Stimulated activated CD8-positive, alpha-beta memory T cell treated with anti-CD3 and anti-CD28 coated beads, Interleukin-12 subunit alpha, Interleukin-12 subunit beta, amount 100 ng/mL, for 1 hour (primary cell): Measurements from ENCODE around the gene NLK.
A peak's percentile ranks its signal among the peaks of the same experiment; 100 is the strongest.

Experiments
- DNase-seq: peaks from one replicate; pipeline ENCODE4 v3.0.0-alpha.2; 2020; ENCODE audit warnings: low read depth

The NLK gene

GRCh38 chr17:28040406-28040805 lies 2.1 kb upstream of the NLK start:
- DNase-seq, result no peak

DNA sequence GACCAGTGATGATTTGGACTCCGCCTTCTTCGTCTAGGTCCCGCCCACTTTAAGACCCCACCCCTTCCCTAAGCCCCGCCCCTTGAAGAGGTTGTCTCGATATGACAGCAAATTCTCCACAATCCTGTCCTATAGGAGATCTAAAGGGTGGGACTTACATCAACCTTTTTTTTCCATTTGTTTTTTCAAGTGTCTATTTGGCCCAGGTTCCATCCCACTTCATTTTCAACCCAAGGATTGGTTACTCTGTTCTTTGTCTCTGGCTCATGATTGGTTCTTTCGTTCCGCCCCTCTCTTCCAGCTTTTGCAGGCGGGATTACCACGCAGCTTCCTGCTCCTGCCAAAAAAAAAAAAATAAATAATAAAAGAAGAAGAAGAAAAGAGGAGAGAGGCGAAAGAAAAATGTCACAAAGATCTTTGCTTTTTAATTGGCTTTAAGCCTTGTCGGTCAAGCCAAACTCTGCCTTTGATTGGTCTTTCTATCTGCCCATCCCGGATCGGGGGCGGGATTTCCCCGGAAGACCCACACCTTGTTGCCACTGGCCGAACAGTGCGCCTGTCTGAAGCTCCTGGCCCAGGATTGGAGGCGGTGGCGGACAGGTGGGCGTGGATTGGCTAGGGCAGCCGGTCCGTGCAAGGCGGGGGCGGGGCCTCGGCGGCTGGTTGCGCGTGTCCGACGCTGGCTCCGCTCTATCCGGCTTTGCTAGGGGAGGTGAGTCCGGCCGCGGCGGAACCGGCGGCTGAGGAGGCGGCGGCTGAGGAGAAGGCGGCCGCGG lies 1.2 kb upstream of the NLK start:
- peak; percentile 98 for DNase-seq

- no peak for DNase-seq
These were observed 427 bp upstream of the NLK start for GRCh38 chr17:28041844-28042656.

- no peak for DNase-seq
These were observed 329 bp downstream of the NLK start for GRCh38 chr17:28042721-28043291.

DNA sequence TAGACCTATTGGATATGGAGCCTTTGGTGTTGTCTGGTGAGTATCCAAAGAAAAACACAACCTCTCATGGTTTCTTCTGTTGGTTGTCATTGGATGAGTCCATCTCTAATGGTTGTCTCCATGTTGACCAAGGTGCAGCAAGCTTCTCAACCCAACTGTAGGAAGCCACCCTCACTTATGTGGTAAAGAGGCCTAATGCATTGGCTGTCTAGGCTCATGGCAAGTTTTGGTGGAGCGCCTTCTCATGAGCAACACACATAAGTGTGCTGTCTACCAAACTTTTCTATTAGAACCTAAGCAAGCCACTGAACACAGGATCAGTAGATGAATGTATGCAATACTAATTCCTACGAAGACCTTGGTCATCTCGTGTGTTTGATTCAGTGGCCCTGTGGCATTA lies 819 bp downstream of the NLK start:
- no peak for DNase-seq

DNA sequence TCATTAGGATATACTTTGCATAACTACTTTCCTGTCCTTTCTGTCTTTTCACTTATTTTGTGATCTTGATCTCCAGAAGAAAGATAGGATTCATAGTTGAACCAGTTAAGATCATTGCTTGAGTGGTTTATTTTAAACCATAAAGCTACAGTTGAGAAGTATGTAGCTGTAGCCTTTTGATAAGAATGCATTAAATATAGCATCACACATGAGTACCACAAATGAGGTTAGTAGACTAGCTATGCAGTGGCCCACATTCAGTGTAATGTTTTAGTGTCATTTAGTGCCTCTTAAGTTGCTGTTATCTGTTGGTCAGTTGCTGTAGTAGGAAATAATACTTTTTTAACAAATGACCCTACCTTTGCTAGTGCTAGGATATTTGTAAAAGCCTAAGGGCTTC lies 1.3 kb downstream of the NLK start:
- DNase-seq, result no peak

- DNase-seq, result no peak
These were observed 2.8 kb downstream of the NLK start for GRCh38 chr17:28045304-28045703.

DNA sequence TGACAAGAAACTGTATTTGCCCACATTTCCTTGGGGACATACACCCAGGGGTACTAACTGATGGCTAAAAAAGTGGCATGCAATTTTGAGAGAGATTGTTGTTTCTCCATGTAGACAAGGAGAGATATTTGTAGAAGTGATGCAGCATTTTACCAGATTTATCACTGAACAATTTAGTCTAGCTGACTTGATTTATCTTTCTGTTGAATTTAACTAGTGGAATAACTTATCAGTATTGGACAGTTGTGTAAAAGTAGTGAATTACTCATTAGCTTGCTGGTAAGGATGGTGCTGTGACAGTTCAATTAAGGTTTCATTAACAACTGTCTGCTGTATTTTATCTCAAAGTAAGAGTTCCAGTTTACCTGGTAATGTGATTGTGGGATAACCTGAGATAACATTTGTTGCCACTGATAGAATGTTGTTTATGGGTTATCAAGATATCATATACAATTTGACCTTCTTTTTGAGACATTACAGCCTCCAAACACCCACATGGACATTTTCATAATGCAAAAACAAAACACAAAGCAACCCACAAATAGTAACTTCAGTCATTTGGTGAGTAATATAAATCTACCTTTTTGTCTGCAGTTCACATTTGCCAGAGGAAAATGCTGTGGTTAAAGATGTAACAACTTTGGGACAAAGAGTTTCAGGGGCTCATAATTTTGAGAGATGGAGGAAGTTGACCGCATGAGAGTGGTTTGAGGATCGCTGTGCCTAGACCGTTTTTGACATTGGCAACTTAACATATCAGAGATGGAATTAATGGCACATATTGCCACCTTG lies 3.8 kb downstream of the NLK start:
- DNase-seq, result no peak

DNA sequence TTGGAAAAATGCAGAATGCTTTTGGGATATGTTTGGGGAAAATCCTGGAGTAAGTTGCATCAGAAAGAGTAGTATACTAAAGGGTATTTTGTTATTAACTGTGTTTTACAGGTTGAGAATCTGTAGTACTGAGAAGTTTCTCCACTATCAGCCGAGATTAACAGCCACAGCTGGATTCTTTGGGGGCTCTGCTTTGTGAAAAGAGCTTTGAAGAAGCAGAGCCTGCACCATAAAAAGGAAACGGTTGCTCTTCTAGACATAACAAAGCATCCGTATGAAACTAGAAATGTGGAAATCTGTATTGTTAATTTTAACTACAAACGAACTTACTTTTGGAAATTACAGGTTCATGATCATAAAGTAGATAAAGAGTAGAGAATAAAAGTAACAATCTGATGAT lies 5.3 kb downstream of the NLK start:
- DNase-seq, result no peak

DNA sequence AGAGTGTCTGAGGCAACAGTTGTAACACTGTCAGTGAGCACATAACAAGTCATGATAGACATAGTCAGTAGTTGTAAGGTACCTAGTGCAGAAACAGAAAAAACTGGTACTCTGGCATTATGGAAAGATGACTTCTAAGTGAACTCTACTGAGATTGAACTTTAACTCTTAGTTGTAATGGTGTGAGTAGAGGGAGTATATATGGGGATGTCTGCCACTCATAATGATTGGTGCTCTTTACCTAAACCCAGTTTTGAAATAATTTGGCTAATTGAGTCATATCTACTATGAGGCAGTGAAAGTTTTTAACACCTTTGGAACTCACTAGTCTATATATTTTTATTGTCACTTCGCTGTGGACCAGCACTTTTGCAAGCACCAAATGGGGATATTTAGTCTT lies 6.6 kb downstream of the NLK start:
- DNase-seq, result no peak

GRCh38 chr17:28053044-28053670 lies 10.7 kb downstream of the NLK start:
- no peak for DNase-seq

- DNase-seq, result no peak
These were observed 11.2 kb downstream of the NLK start for GRCh38 chr17:28053725-28054124.

DNA sequence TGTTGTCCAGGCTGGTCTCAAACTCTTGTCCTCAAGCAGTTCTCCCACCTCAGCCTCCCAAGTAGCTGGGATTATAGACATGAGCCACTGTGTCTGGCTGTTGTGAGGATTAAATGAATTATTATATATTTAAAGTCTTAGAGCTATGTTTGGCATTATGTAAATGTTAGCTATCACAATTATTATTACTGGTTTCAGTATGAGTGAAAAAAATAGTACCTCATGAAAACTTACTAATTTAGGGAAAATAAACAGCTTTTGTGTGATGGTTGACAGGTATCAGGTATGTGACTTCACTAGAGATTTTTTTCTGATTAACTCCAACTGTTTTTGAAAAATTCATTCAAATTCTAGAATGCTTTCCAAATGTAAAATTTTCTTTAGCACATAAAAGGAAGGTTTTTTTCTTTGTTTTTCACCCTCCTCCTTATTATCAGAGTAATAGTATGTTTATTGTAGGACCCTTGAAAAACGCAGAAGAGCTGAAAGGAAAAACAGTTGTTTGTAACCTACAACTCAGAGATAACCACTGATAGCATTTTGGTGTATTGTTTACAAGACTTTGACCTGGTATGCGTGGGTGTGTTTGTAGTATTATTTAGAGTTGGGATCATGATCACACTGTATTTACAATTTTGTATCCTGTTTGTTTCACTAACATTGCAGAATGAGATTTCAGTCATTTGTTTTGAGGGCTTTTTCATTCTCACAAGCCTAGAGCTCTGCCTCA lies 13.2 kb downstream of the NLK start:
- no peak for DNase-seq

DNA sequence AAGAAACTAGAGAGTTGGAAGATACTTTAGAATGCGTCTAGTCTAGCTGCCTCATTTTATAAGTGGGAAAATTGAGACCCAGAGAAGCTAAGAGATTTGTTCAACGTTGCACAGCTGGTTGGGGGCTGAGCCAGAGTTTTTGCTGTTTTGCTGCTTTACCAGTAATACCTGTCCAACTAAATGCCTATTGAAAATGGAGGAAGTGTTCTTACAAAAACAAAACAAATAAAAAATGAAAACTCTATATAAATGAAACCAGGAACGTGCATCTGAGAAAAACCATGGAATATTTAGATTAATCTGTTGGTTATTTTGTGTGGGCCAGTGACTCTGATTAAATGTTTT lies 13.8 kb downstream of the NLK start:
- DNase-seq, result no peak

- DNase-seq, result no peak
These were observed 15.3 kb downstream of the NLK start for GRCh38 chr17:28057731-28058246.

DNA sequence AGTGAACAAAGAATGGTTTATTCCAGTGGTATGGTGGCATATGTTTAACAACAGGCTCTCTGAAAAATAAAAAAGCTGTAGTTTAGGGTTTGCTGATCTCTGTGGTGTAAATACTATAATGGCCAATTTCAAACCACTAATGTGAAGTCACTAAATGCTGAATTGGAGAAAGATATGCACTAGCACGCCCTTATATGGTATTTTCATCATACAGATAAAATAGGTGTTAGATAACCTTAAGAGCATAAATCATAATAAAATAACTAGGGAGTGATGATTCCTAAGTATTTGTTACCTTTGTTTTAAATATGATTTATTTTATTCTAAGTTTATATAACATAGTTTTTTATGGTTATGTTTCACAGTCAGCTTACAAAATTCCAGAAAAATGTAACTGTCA lies 17.2 kb downstream of the NLK start:
- no peak for DNase-seq

DNA sequence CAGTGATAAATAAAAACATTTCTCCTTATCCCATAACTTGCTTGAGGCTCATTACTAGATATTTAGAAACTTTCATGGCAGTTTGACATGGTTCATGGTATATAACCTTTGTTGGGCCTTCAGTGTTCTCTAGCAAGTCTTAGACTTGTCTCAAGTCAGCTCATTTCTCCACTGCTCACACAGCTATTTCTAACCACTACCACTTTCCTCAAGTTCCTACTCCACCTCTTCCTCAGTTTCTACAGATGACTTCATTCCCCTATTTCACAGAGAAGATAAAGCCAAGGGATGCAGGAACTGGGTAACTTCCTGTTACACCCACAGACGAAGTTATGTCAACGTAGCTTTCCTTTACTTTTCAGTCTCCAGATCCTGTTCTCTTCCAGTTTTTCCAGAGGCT lies 23.2 kb downstream of the NLK start:
- DNase-seq, result no peak

DNA sequence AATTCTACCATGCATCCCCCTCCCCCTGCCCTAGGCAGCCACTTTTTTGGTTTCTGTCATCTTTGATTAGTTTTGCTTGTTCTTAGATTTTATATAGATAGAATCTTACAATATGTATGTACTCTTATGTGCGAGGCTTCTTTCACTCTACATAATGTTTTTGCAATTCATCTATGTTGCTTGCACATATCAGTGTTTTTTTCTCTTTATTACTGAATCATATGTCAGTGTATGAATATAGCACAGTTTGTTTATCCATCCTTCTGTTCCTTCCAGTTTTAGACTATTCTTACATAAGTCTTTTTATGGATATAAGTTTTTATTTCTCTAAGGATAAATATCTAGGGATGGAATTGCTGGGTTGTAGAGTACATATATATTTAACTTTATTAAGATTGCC lies 26.6 kb downstream of the NLK start:
- no peak for DNase-seq

DNA sequence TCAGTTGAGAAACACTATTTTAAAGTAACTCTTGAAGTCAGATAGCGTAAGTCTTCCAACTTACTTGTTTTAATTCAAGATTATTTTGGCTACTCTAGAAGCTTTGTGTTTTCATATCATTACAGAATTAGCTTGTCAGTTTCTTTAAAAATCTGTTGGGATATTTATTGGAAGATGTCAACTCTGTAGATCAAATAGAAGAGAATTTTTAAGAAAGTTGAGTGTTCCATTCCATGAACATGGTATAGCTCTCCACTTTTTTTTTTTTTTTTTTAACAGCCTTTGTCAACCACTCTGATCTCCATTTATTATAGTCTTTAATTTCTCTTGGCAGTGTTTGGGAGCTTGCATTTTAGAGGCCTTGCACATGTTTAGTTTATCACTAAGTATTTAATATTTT lies 28.7 kb downstream of the NLK start:
- no peak for DNase-seq

DNA sequence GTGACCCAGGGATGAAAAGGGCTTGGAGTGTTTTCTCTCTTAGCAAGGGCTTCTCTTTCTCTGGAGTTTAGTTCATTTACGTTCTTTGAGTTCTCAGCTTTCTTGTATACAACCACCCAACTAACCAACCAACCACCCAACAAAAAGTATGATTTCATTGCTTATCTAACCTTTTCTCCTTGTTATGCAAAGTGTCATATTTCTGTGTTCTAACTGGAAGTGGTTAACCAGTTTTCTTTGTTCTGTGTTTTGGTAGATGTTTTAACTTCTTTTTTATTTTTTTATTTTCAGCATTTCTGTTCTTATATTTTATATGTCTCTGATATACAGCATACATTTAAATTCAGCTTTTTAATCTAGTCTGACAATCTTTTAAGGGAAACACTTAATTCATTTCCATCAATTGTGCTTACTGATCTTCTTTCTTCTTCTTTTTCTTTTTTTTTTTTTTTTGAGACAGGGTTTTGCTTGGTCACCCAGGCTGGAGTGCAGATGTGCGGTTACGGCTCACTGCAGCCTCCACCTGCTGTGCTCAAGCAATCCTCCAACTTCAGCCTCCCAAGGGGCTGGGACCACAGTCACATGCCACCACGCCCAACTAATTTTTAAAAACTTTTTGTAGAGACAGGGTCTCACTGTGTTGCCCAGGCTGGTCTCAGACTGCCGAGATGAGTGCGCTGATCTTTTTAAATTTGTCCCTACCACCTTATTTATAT lies 29.6 kb downstream of the NLK start:
- DNase-seq, result no peak
